K562 (cell line): ENCODE measurements around the gene DGKE. TPM values are rescaled to one million over a fixed set of nuclear protein-coding genes. Genes with fewer than 3 reads are reported as not detected.

Experiments used
- ARID2 ChIP-seq: fragments of 450-650 bp; IDR thresholded peaks from 2 replicates; pipeline ENCODE4 v1.6.1; 2017; ENCODE audit warnings: antibody characterized with exemption, mild to moderate bottlenecking
- ATF2 ChIP-seq: sonication (generic); formaldehyde crosslinking; IDR thresholded peaks from 2 replicates; pipeline ENCODE4 v1.8.1; 2022; ENCODE audit warnings: missing genetic modification reagents
- CBX2 ChIP-seq: fragments of 200-600 bp; sonication (generic); IDR thresholded peaks from one replicate; pipeline ENCODE4 v1.6.1; 2012; ENCODE audit warnings: mild to moderate bottlenecking, low read length, inconsistent platforms; ENCODE audit not compliant: insufficient read depth, poor library complexity, severe bottlenecking
- EGR1 ChIP-seq: fragments of 450-650 bp; conservative IDR thresholded peaks from 2 replicates; pipeline ENCODE4 v1.6.1; 2017; ENCODE audit warnings: mild to moderate bottlenecking
- HDGF ChIP-seq: fragments of 450-650 bp; IDR thresholded peaks from 2 replicates; pipeline ENCODE4 v1.6.1; 2016
- HSF4 ChIP-seq: fragments of 250-450 bp; sonication (Bioruptor Pico); IDR thresholded peaks from 2 replicates; pipeline ENCODE4 v2.1.2; 2022; ENCODE audit warnings: mild to moderate bottlenecking, moderate library complexity, borderline replicate concordance
- KDM5B ChIP-seq: fragments of 200-600 bp; sonication (generic); IDR thresholded peaks from 2 replicates; pipeline ENCODE4 v1.6.1; 2012; ENCODE audit warnings: low read depth, mild to moderate bottlenecking, moderate library complexity, low read length, control low read depth, inconsistent platforms; ENCODE audit not compliant: insufficient replicate concordance
- NONO ChIP-seq, 2 experiments: fragments of 200-400 bp in 1 of 2; fragments of 450-650 bp in 1 of 2; formaldehyde crosslinking in 1 of 2; IDR thresholded peaks; 2 replicates each; pipeline ENCODE4 v1.6.1; 2017; ENCODE audit warnings: low read depth in 2 of 2, mild to moderate bottlenecking in 2 of 2, moderate library complexity in 2 of 2, low read length in 1 of 2
- PHF8 ChIP-seq: fragments of 200-600 bp; sonication (generic); IDR thresholded peaks from 2 replicates; pipeline ENCODE4 v1.6.1; 2012; ENCODE audit warnings: mixed run types, mild to moderate bottlenecking, inconsistent platforms, low read length, moderate library complexity, borderline replicate concordance
- POLR3G ChIP-seq: IDR thresholded peaks from 2 replicates; pipeline ENCODE4 v1.6.1; 2011; ENCODE audit not compliant: insufficient read length, insufficient replicate concordance; ENCODE audit errors: extremely low read depth
- PRPF4 ChIP-seq: fragments of 200-400 bp; formaldehyde crosslinking; IDR thresholded peaks from one replicate; pipeline ENCODE4 v1.6.1; 2017; ENCODE audit warnings: low read length, low read depth, mild to moderate bottlenecking; ENCODE audit not compliant: insufficient read depth, poor library complexity, severe bottlenecking
- PTRF ChIP-seq: fragments of 450-650 bp; IDR thresholded peaks from 2 replicates; pipeline ENCODE4 v1.6.1; 2016; ENCODE audit warnings: mild to moderate bottlenecking, missing genetic modification characterization, missing compliant biosample characterization
- RBM14 ChIP-seq: fragments of 200-400 bp; formaldehyde crosslinking; IDR thresholded peaks from 2 replicates; pipeline ENCODE4 v1.6.1; 2018; ENCODE audit warnings: low read depth, mild to moderate bottlenecking, low read length, moderate library complexity, borderline replicate concordance; ENCODE audit not compliant: insufficient read depth
- RCOR1 ChIP-seq, 2 experiments: IDR thresholded peaks; 2 replicates each; pipeline ENCODE4 v1.6.1; 2012; ENCODE audit warnings: low read depth in 2 of 2, low read length in 2 of 2, borderline replicate concordance in 1 of 2, improper control_type of control experiment in 1 of 2
- ZNF263 ChIP-seq: sonication (generic); formaldehyde crosslinking; IDR thresholded peaks from 2 replicates; pipeline ENCODE4 v1.8.0; 2022; ENCODE audit warnings: mild to moderate bottlenecking, missing genetic modification reagents, borderline replicate concordance
- ZNF695 ChIP-seq: fragments of 450-650 bp; formaldehyde crosslinking; IDR thresholded peaks from 2 replicates; pipeline ENCODE4 v1.4.0; 2020; ENCODE audit warnings: mild to moderate bottlenecking, moderate library complexity
- polyA plus RNA-seq, 8 experiments: library from polyadenylated mRNA; depleted of rRNA in 4 of 8; stranded (reverse) in 5 of 8; unstranded in 3 of 8; fragments of >200 nt; fragmentation: Nextera tagmentation in 2 of 8; fragmentation: Illumina TruSeq in 1 of 8; extraction: Ambion mirVana in 2 of 8; extraction: Trizol in 1 of 8; gene quantifications; 2 replicates each; pipeline versions ENCODE4 v1.2.1 to v1.2.3, GENCODE V29; 2011 to 2014; ENCODE audit warnings: inconsistent platforms in 1 of 8, missing spikeins in 1 of 8
- total RNA-seq, 7 experiments: library from RNA; depleted of rRNA in 6 of 7; stranded (reverse); fragments of >200 nt in 6 of 7; fragmentation: Illumina TruSeq in 2 of 7; extraction: Trizol in 2 of 7; gene quantifications; 2 replicates each; pipeline versions ENCODE4 v1.2.1 to v1.2.3, GENCODE V29; 2011 to 2021; ENCODE audit warnings: low replicate concordance in 1 of 7
- TF ChIP-seq, protein P1 (sequence below): fragments of 450-650 bp; IDR thresholded peaks from 2 replicates; pipeline ENCODE4 v1.6.1; 2016; ENCODE audit warnings: borderline replicate concordance
- TF ChIP-seq, protein P2 (sequence below), 3 experiments: IDR thresholded peaks in 2 of 3; conservative IDR thresholded peaks in 1 of 3; 2 replicates each; pipeline ENCODE4 v1.5.1; 2011 to 2012; ENCODE audit warnings: low read length in 3 of 3, mild to moderate bottlenecking in 3 of 3, control low read depth in 2 of 3, improper control_type of control experiment in 1 of 3, inconsistent platforms in 1 of 3, low read depth in 1 of 3, mixed read lengths in 1 of 3, moderate library complexity in 1 of 3; ENCODE audit not compliant: insufficient read depth in 2 of 3

DGKE gene
- total and polyA plus RNA-seq, 9 of the 15 experiments (the other 6 are each of a cell fraction or from before 2014, with no cell fraction given): 1.3 to 9.9 (median 5.9) TPM

GRCh38 chr17:56834380-56835263 lies 671 bp downstream of the DGKE start (continued):
- TF ChIP-seq ATF2 (no peak), PTRF (no peak), PHF8 (peak; percentile 27; the same call in 1 of the 2 replicates), RCOR1 (IDR thresholded peaks at IDR 0.05; ENCODE audit: borderline replicate concordance in 1 of 2, low read depth in 2 of 2, low read length in 2 of 2) (peak in 1 of 2 experiments; percentile 42; a peak in 2 of 4 replicates), CBX2 (no peak), HSF4 (CRISPR knock-in tag) (no peak), HDGF (no peak), NONO (IDR thresholded peaks at IDR 0.05; ENCODE audit: low read depth in 2 of 2, low read length in 1 of 2) (peak; percentile 4 to 83; a peak in 1 of 4 replicates), RBM14 (no peak), POLR3G (no peak), ZNF695 (CRISPR knock-in tag) (no peak), EGR1 (no peak), ZNF263 (CRISPR knock-in tag) (peak; percentile 47; the same call in 1 of the 2 replicates), PRPF4 (peak; percentile 28), ARID2 (no peak), KDM5B (peak; percentile 66)
- TF ChIP-seq, protein P1, sequence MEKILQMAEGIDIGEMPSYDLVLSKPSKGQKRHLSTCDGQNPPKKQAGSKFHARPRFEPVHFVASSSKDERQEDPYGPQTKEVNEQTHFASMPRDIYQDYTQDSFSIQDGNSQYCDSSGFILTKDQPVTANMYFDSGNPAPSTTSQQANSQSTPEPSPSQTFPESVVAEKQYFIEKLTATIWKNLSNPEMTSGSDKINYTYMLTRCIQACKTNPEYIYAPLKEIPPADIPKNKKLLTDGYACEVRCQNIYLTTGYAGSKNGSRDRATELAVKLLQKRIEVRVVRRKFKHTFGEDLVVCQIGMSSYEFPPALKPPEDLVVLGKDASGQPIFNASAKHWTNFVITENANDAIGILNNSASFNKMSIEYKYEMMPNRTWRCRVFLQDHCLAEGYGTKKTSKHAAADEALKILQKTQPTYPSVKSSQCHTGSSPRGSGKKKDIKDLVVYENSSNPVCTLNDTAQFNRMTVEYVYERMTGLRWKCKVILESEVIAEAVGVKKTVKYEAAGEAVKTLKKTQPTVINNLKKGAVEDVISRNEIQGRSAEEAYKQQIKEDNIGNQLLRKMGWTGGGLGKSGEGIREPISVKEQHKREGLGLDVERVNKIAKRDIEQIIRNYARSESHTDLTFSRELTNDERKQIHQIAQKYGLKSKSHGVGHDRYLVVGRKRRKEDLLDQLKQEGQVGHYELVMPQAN: peak; percentile 49; the same call in 1 of the 2 replicates
- TF ChIP-seq, protein P2, sequence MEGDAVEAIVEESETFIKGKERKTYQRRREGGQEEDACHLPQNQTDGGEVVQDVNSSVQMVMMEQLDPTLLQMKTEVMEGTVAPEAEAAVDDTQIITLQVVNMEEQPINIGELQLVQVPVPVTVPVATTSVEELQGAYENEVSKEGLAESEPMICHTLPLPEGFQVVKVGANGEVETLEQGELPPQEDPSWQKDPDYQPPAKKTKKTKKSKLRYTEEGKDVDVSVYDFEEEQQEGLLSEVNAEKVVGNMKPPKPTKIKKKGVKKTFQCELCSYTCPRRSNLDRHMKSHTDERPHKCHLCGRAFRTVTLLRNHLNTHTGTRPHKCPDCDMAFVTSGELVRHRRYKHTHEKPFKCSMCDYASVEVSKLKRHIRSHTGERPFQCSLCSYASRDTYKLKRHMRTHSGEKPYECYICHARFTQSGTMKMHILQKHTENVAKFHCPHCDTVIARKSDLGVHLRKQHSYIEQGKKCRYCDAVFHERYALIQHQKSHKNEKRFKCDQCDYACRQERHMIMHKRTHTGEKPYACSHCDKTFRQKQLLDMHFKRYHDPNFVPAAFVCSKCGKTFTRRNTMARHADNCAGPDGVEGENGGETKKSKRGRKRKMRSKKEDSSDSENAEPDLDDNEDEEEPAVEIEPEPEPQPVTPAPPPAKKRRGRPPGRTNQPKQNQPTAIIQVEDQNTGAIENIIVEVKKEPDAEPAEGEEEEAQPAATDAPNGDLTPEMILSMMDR (IDR thresholded peaks at IDR 0.05 in 2 of 3, conservative IDR thresholded peaks at IDR 0.05 in 1 of 3; ENCODE audit: insufficient read depth in 2 of 3, low read depth in 1 of 3, low read length in 3 of 3): peak in 2 of 3 experiments; percentile 12 to 30; a peak in 2 of 6 replicates
